H9 (cell line): ENCODE results near the gene CDH13. TPM values are rescaled to one million over a fixed set of nuclear protein-coding genes. Genes with fewer than 3 reads are reported as not detected.

Source experiments
- DNase-seq: peaks from one replicate; pipeline ENCODE4 v3.0.0-alpha.2; 2017
- H2AFZ ChIP-seq: one replicate; pipeline ENCODE4 v1.6.1; 2013; ENCODE audit warnings: mild to moderate bottlenecking, low read length, control low read depth, moderate library complexity
- H2AK5ac ChIP-seq: 2 replicates; pipeline ENCODE4 v1.6.1; 2013; ENCODE audit warnings: low read length, control low read depth, mixed read lengths; ENCODE audit not compliant: insufficient read length
- H2BK120ac ChIP-seq: one replicate; pipeline ENCODE4 v1.6.1; 2013; ENCODE audit warnings: low read depth, mild to moderate bottlenecking, low read length, control low read depth, inconsistent platforms; ENCODE audit not compliant: poor library complexity, severe bottlenecking
- H2BK12ac ChIP-seq: 2 replicates; pipeline ENCODE4 v1.6.1; 2013; ENCODE audit warnings: low read length, control low read depth, mixed read lengths, low read depth; ENCODE audit not compliant: insufficient read length
- H2BK15ac ChIP-seq: 2 replicates; pipeline ENCODE4 v1.6.1; 2013; ENCODE audit warnings: low read depth, low read length, control low read depth
- H2BK20ac ChIP-seq: one replicate; pipeline ENCODE4 v1.6.1; 2013; ENCODE audit warnings: low read depth, mild to moderate bottlenecking, low read length, control low read depth, inconsistent platforms; ENCODE audit not compliant: poor library complexity, severe bottlenecking
- H2BK5ac ChIP-seq: 2 replicates; pipeline ENCODE4 v1.6.1; 2013; ENCODE audit warnings: low read length, control low read depth, mixed read lengths; ENCODE audit not compliant: insufficient read length
- H3K14ac ChIP-seq: 2 replicates; pipeline ENCODE4 v1.6.1; 2013; ENCODE audit warnings: low read length, control low read depth; ENCODE audit not compliant: insufficient read depth
- H3K18ac ChIP-seq: 2 replicates; pipeline ENCODE4 v1.6.1; 2013; ENCODE audit warnings: low read depth, mild to moderate bottlenecking, mixed read lengths, low read length, control low read depth; ENCODE audit not compliant: insufficient read length
- H3K23ac ChIP-seq: 2 replicates; pipeline ENCODE4 v1.6.1; 2013; ENCODE audit warnings: low read length, control low read depth, mixed read lengths, low read depth; ENCODE audit not compliant: insufficient read length
- H3K23me2 ChIP-seq: 2 replicates; pipeline ENCODE4 v1.6.1; 2013; ENCODE audit warnings: low read depth, mild to moderate bottlenecking, mixed read lengths, low read length, control low read depth; ENCODE audit not compliant: insufficient read length, poor library complexity, severe bottlenecking
- H3K27ac ChIP-seq: 2 replicates; pipeline ENCODE4 v1.5.1; 2013; ENCODE audit warnings: low read length, control low read depth, mixed read lengths, low read depth; ENCODE audit not compliant: insufficient read length
- H3K27me3 ChIP-seq: 2 replicates; pipeline ENCODE4 v1.6.1; 2013; ENCODE audit warnings: low read length, control low read depth, inconsistent platforms; ENCODE audit not compliant: insufficient read depth
- H3K4ac ChIP-seq: 2 replicates; pipeline ENCODE4 v1.6.1; 2013; ENCODE audit warnings: low read depth, mild to moderate bottlenecking, control low read depth, inconsistent platforms, low read length, moderate library complexity
- H3K4me1 ChIP-seq: 2 replicates; pipeline ENCODE4 v1.6.1; 2013; ENCODE audit warnings: low read length, control low read depth, inconsistent platforms; ENCODE audit not compliant: insufficient read depth
- H3K4me2 ChIP-seq: 2 replicates; pipeline ENCODE4 v1.6.1; 2013; ENCODE audit warnings: low read length, control low read depth, mixed read lengths; ENCODE audit not compliant: insufficient read length, insufficient read depth
- H3K56ac ChIP-seq: 2 replicates; pipeline ENCODE4 v1.6.1; 2013; ENCODE audit warnings: low read depth, mild to moderate bottlenecking, mixed read lengths, low read length, control low read depth; ENCODE audit not compliant: insufficient read length
- H3K79me1 ChIP-seq: 2 replicates; pipeline ENCODE4 v1.6.1; 2013; ENCODE audit warnings: low read depth, mild to moderate bottlenecking, moderate library complexity, low read length, control low read depth, inconsistent platforms; ENCODE audit not compliant: insufficient read depth, poor library complexity, severe bottlenecking
- H3K79me2 ChIP-seq: 2 replicates; pipeline ENCODE4 v1.6.1; 2013; ENCODE audit warnings: low read length, control low read depth, inconsistent platforms; ENCODE audit not compliant: insufficient read depth
- H3K9ac ChIP-seq: 2 replicates; pipeline ENCODE4 v1.6.1; 2013; ENCODE audit warnings: low read length, control low read depth, mixed read lengths; ENCODE audit not compliant: insufficient read length; ENCODE audit errors: extremely low read depth
- H3K9me3 ChIP-seq: one replicate; pipeline ENCODE4 v1.6.1; 2013; ENCODE audit warnings: low read depth, low read length, inconsistent platforms; ENCODE audit not compliant: control insufficient read depth
- H3T11ph ChIP-seq: one replicate; pipeline ENCODE4 v1.6.1; 2013; ENCODE audit warnings: mild to moderate bottlenecking, low read length, control low read depth, inconsistent platforms
- H4K20me1 ChIP-seq: one replicate; pipeline ENCODE4 v1.6.1; 2013; ENCODE audit not compliant: control insufficient read depth, insufficient read length, insufficient read depth
- H4K5ac ChIP-seq: 2 replicates; pipeline ENCODE4 v1.6.1; 2013; ENCODE audit warnings: low read depth, mild to moderate bottlenecking, mixed read lengths, low read length, control low read depth; ENCODE audit not compliant: insufficient read length
- H4K8ac ChIP-seq: replicated peaks from 2 replicates; pipeline ENCODE4 v1.6.1; 2013; ENCODE audit warnings: low read length, control low read depth, mixed read lengths, low read depth; ENCODE audit not compliant: insufficient read length
- H4K91ac ChIP-seq: 2 replicates; pipeline ENCODE4 v1.6.1; 2013; ENCODE audit warnings: low read depth, mild to moderate bottlenecking, moderate library complexity, mixed read lengths, low read length, control low read depth; ENCODE audit not compliant: insufficient read length
- H3K27ac Mint-ChIP-seq, 3 experiments: 2 replicates in 2 of 3; 3 replicates in 1 of 3; pipeline ENCODE4 v1.8.0; 2020 to 2021; ENCODE audit warnings: mixed read lengths in 3 of 3, mild to moderate bottlenecking in 1 of 3, moderate library complexity in 1 of 3
- H3K27me3 Mint-ChIP-seq: 2 replicates; pipeline ENCODE4 v1.8.0; 2021; ENCODE audit warnings: low read depth, mild to moderate bottlenecking, moderate library complexity, mixed read lengths
- H3K36me3 Mint-ChIP-seq, 3 experiments: 2 replicates in 2 of 3; 3 replicates in 1 of 3; pipeline ENCODE4 v1.8.0; 2020 to 2021; ENCODE audit warnings: low read depth in 3 of 3, mixed read lengths in 3 of 3; ENCODE audit not compliant: insufficient read depth in 1 of 3
- H3K4me1 Mint-ChIP-seq, 2 experiments: 2 replicates each; pipeline ENCODE4 v1.8.0; 2020; ENCODE audit warnings: mixed read lengths in 2 of 2
- H3K4me3 Mint-ChIP-seq, 2 experiments: 2 replicates in 1 of 2; 3 replicates in 1 of 2; pipeline ENCODE4 v1.8.0; 2020 to 2021; ENCODE audit warnings: mild to moderate bottlenecking in 2 of 2, mixed read lengths in 2 of 2, moderate library complexity in 1 of 2
- H3K9me3 Mint-ChIP-seq, 2 experiments: 2 replicates in 1 of 2; 3 replicates in 1 of 2; pipeline ENCODE4 v1.8.0; 2020; ENCODE audit warnings: mild to moderate bottlenecking in 2 of 2, mixed read lengths in 2 of 2, moderate library complexity in 1 of 2
- WGBS: extraction: QIAGEN DNeasy Blood & Tissue Kit; methylation state at CpG from one replicate; pipeline ENCODE4 v1.1.7; 2013; ENCODE audit warnings: missing lambda C conversion rate, low lambda C conversion rate, mixed read lengths; ENCODE audit not compliant: insufficient read length; ENCODE audit errors: extremely low coverage; 5-methylcytosine and 5-hydroxymethylcytosine counted together
- total RNA-seq: library from RNA; stranded (reverse); gene quantifications from 2 replicates; pipeline ENCODE4 v1.2.1, GENCODE V29; 2021
- TF ChIP-seq, protein P1 (sequence below): fragments of 200-600 bp; sonication (generic); conservative IDR thresholded peaks from 3 replicates; pipeline ENCODE4 v1.8.0; 2021; ENCODE audit warnings: antibody characterized with exemption, mild to moderate bottlenecking

CDH13 gene
- total RNA-seq, 1 experiment from 2014 or later, result 1.5 TPM

DNA sequence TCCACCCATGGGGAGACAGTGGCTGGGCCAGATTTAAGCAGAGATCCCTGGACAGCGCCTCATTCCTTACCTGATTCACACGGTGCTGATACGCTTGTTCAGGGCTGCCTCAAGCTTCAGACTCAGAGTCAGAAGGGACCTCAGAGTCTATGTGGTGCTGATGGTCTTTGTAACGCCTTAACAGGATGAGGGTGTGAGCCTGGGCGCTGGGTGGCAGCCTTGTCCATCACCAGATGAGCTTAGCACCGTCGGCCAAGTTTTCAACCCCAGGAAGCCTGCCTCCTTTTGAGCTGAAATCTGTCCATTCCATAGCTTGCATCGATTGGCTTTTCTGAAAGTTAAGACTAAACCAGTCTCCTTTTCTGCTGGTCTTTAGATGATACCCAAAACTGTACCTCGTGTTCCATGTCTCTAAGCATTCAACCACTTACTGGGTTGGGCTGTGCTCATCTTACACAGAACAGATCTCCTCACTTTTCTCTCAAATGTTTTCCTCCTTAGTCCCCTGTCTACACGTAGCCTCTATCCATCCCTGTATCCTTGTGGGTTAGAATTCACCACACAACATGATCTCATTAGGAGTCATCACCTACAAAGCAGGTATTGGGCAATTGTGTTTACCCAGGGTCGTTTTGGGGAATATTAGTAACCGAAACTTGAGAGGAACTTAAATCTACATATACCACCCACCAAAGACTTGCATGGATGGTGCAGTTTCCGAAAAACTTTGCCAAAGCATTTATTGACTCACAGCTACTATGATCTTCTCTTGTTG is 573.4 kb downstream of the CDH13 start:
- peak; percentile 46 for DNase-seq
- H4K20me1 ChIP-seq, result no peaks in the 10 kb centered on the region

More for the DNA sequence above, 573.4 kb downstream of the CDH13 start:
- H4K8ac ChIP-seq, result no peak overlapping the region
- H2BK120ac ChIP-seq, result no peak overlapping the region
- H4K5ac ChIP-seq, result no peak overlapping the region
- H3T11ph ChIP-seq, result no peak overlapping the region
- H3K14ac ChIP-seq, result no peak overlapping the region
- no peak overlapping the region for H3K4me3 Mint-ChIP-seq
- H3K36me3 Mint-ChIP-seq, result no peaks in the 10 kb centered on the region; a peak in 1 of 7 replicates
- H2AFZ ChIP-seq, result no peak overlapping the region
- no peak overlapping the region for H3K4ac ChIP-seq
- no peaks in the 10 kb centered on the region for H3K9me3 ChIP-seq
- no peaks in the 10 kb centered on the region for H3K4me1 Mint-ChIP-seq
- H3K23me2 ChIP-seq, result no peaks in the 10 kb centered on the region
- H4K91ac ChIP-seq, result no peak overlapping the region
- WGBS, result no CpG with 5 or more reads among the region's 13 CpGs
- no peak overlapping the region for H3K9ac ChIP-seq
- no peak overlapping the region for H3K18ac ChIP-seq
- no peak overlapping the region for H3K4me2 ChIP-seq
- peaks cover 2% of the 10 kb centered on the region; the same call in 1 of the 2 replicates for H3K27me3 Mint-ChIP-seq
- H3K9me3 Mint-ChIP-seq, result peaks cover 0 to 3% of the 10 kb centered on the region in 2 experiments; a peak in 3 of 5 replicates
- TF ChIP-seq, protein P1, sequence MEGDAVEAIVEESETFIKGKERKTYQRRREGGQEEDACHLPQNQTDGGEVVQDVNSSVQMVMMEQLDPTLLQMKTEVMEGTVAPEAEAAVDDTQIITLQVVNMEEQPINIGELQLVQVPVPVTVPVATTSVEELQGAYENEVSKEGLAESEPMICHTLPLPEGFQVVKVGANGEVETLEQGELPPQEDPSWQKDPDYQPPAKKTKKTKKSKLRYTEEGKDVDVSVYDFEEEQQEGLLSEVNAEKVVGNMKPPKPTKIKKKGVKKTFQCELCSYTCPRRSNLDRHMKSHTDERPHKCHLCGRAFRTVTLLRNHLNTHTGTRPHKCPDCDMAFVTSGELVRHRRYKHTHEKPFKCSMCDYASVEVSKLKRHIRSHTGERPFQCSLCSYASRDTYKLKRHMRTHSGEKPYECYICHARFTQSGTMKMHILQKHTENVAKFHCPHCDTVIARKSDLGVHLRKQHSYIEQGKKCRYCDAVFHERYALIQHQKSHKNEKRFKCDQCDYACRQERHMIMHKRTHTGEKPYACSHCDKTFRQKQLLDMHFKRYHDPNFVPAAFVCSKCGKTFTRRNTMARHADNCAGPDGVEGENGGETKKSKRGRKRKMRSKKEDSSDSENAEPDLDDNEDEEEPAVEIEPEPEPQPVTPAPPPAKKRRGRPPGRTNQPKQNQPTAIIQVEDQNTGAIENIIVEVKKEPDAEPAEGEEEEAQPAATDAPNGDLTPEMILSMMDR, result peak; percentile 49; the same call in 1 of the 3 replicates
- H2BK12ac ChIP-seq, result no peak overlapping the region
- no peak overlapping the region for H2BK20ac ChIP-seq
- no peak overlapping the region for H2AK5ac ChIP-seq
- H3K27ac Mint-ChIP-seq, result no peak overlapping the region
- H3K79me1 ChIP-seq, result no peaks in the 10 kb centered on the region
- H3K56ac ChIP-seq, result no peak overlapping the region
- H3K23ac ChIP-seq, result no peak overlapping the region
- no peak overlapping the region for H2BK15ac ChIP-seq
- no peak overlapping the region for H2BK5ac ChIP-seq
- H3K27ac ChIP-seq, result no peak overlapping the region
- no peaks in the 10 kb centered on the region for H3K79me2 ChIP-seq
- no peaks in the 10 kb centered on the region for H3K4me1 ChIP-seq
- H3K27me3 ChIP-seq, result no peaks in the 10 kb centered on the region; the same call in 1 of the 2 replicates
